CD8-positive, alpha-beta memory T cell (primary cell): ENCODE measurements around the gene TBC1D22A. TPM values are rescaled to one million over a fixed set of nuclear protein-coding genes. Genes with fewer than 3 reads are reported as not detected.

Source experiments
- CTCF ChIA-PET: fragments of 350-600 bp; sonication (Branson Sonifier 250); formaldehyde crosslinking; loops from one replicate; lab custom pipeline; 2021; ENCODE audit warnings: antibody characterized with exemption; lab: Charles Lee
- POLR2A ChIA-PET: fragments of 350-600 bp; sonication (Branson Sonifier 250); formaldehyde crosslinking; loops from one replicate; lab custom pipeline; 2021; ENCODE audit warnings: antibody characterized with exemption; lab: Charles Lee
- DNase-seq, 5 donors: peaks; one replicate each; pipeline versions ENCODE4 v3.0.0 to v3.0.0-alpha.2; 2020 to 2022; ENCODE audit warnings: mixed read lengths in 1 of 5
- H3K27ac ChIP-seq: one replicate; pipeline ENCODE4 v1.7.0; 2013; ENCODE audit warnings: low read depth, mild to moderate bottlenecking, low read length, moderate library complexity
- H3K27me3 ChIP-seq: 2 replicates; pipeline ENCODE4 v1.7.0; 2013; ENCODE audit warnings: low read length, mild to moderate bottlenecking; ENCODE audit not compliant: insufficient read depth, poor library complexity, severe bottlenecking
- H3K36me3 ChIP-seq: 2 replicates; pipeline ENCODE4 v1.7.0; 2013; ENCODE audit warnings: mild to moderate bottlenecking, low read length, moderate library complexity; ENCODE audit not compliant: insufficient read depth
- H3K4me1 ChIP-seq: 2 replicates; pipeline ENCODE4 v1.7.0; 2013; ENCODE audit warnings: mild to moderate bottlenecking, low read length, moderate library complexity; ENCODE audit not compliant: insufficient read depth
- H3K4me3 ChIP-seq: 2 replicates; pipeline ENCODE4 v1.7.0; 2013; ENCODE audit warnings: mild to moderate bottlenecking, low read length
- H3K9me3 ChIP-seq: 2 replicates; pipeline ENCODE4 v1.7.0; 2013; ENCODE audit warnings: mild to moderate bottlenecking, low read length
- H3K27ac Mint-ChIP-seq, 8 donors: one replicate each; pipeline ENCODE4 v1.8.0; 2020 to 2021; ENCODE audit warnings: mixed read lengths in 8 of 8, mild to moderate bottlenecking in 6 of 8, inconsistent platforms in 3 of 8, moderate library complexity in 3 of 8
- H3K27me3 Mint-ChIP-seq, 2 donors: one replicate each; pipeline ENCODE4 v1.8.0; 2020 to 2021; ENCODE audit warnings: mixed read lengths in 2 of 2, mild to moderate bottlenecking in 1 of 2, moderate library complexity in 1 of 2
- H3K36me3 Mint-ChIP-seq, 3 donors: one replicate each; pipeline ENCODE4 v1.8.0; 2020 to 2021; ENCODE audit warnings: mixed read lengths in 3 of 3, inconsistent platforms in 1 of 3, mild to moderate bottlenecking in 1 of 3
- H3K4me1 Mint-ChIP-seq, 3 donors: one replicate each; pipeline ENCODE4 v1.8.0; 2020 to 2021; ENCODE audit warnings: mixed read lengths in 3 of 3, inconsistent platforms in 1 of 3, mild to moderate bottlenecking in 1 of 3
- H3K4me3 Mint-ChIP-seq, 7 donors: one replicate each; pipeline ENCODE4 v1.8.0; 2020 to 2021; ENCODE audit warnings: mixed read lengths in 7 of 7, mild to moderate bottlenecking in 6 of 7, moderate library complexity in 4 of 7, inconsistent platforms in 2 of 7
- H3K9me3 Mint-ChIP-seq, 5 donors: one replicate each; pipeline ENCODE4 v1.8.0; 2020 to 2022; ENCODE audit warnings: mixed read lengths in 5 of 5, mild to moderate bottlenecking in 3 of 5, moderate library complexity in 2 of 5, inconsistent platforms in 1 of 5
- polyA plus RNA-seq: library from polyadenylated mRNA; unstranded; fragments of 300-500 nt; fragmentation: Illumina TruSeq; gene quantifications from one replicate; pipeline ENCODE4 v1.2.3, GENCODE V29; 2021
- total RNA-seq, 2 experiments: library from RNA; stranded (reverse); gene quantifications; one replicate each; pipeline ENCODE4 v1.2.3, GENCODE V29; 2021

The TBC1D22A gene
- total and polyA plus RNA-seq, 3 experiments from 2014 or later = 26.6 to 34.8 (median 34.0) TPM

DNA sequence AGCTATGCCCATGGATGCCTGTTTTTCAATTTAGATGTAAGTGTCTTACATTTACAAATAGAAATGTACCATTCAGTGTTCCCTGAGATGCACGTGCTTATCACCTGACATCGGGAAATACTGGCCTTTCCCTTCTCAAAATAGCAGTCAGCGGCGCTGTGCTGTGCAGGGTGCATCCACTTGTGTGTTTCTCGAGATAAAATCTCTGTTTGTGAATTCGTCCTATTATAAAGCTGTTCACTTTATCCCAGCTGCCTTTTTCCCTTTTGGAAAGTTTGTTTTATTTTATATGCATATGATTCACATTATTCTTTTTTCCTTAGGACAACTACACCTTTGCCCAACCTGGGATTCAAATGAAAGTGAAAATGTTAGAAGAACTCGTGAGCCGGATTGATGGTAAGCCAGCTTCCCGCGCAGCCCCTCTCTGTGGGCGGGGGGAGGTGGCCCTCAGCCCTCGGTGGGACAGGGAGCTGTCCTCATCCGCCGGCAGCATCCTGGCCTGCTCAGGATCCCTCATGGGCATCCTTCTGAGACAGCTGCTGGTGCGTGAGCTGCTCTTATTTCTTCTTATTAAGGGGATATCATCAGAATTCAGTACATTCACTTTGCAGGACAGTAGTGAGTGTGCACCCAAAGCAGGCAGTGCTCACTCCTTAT, 235.0 kb downstream of the TBC1D22A start:
- Histone ChIP-seq H3K27ac (no peak overlapping the region), H3K4me1 (no peaks in the 10 kb centered on the region), H3K36me3 (peaks cover 4% of the 10 kb centered on the region), H3K9me3 (no peaks in the 10 kb centered on the region), H3K27me3 (no peaks in the 10 kb centered on the region), H3K4me3 (no peak overlapping the region)
- Mint-ChIP-seq H3K9me3 (no peaks in the 10 kb centered on the region), H3K36me3 (peaks cover 5 to 65% (median 16%) of the 10 kb centered on the region in 3 donors), H3K4me1 (peaks cover 18 to 31% (median 19%) of the 10 kb centered on the region in 3 donors), H3K27ac (peak overlapping the region in 1 of 8 donors; percentile 63), H3K27me3 (peaks cover 0 to 1% of the 10 kb centered on the region in 2 donors), H3K4me3 (no peak overlapping the region)
- ChIA-PET CTCF (no interaction called here), POLR2A (no interaction called here)
- no peak for DNase-seq

DNA sequence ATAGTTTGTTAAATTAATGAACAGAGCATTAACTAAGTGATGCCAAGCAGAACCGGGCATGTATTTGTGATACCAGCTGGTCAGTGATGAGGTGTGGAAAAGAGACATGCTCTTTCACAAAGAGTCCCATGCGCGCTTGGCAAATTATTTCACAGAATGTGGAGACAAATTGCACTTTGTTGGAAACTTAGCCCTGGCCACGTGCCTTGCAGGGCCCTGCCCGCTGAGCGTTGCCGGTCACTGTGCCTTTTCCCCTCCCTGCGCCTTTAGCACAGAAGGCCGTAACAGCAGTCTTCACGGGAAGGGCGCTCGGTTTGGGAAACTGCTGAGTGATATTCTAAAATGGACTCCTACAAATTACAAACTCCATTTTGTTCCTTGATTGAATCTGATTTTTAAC, 235.9 kb downstream of the TBC1D22A start:
- POLR2A ChIA-PET = no interaction called here
- H3K9me3 Mint-ChIP-seq = no peaks in the 10 kb centered on the region
- H3K27ac Mint-ChIP-seq = peak overlapping the region in 1 of 8 donors; percentile 17
- no peak overlapping the region for H3K4me3 Mint-ChIP-seq
- Histone ChIP-seq H3K4me3 (no peak overlapping the region), H3K4me1 (no peaks in the 10 kb centered on the region), H3K27ac (no peak overlapping the region), H3K9me3 (no peaks in the 10 kb centered on the region), H3K27me3 (no peaks in the 10 kb centered on the region), H3K36me3 (peaks cover 4% of the 10 kb centered on the region)
- H3K36me3 Mint-ChIP-seq = peaks cover 5 to 58% (median 16%) of the 10 kb centered on the region in 3 donors
- CTCF ChIA-PET = no interaction called here
- DNase-seq = no peak
- H3K4me1 Mint-ChIP-seq = peaks cover 19 to 32% (median 19%) of the 10 kb centered on the region in 3 donors
- peaks cover 0 to 2% of the 10 kb centered on the region in 2 donors for H3K27me3 Mint-ChIP-seq

DNA sequence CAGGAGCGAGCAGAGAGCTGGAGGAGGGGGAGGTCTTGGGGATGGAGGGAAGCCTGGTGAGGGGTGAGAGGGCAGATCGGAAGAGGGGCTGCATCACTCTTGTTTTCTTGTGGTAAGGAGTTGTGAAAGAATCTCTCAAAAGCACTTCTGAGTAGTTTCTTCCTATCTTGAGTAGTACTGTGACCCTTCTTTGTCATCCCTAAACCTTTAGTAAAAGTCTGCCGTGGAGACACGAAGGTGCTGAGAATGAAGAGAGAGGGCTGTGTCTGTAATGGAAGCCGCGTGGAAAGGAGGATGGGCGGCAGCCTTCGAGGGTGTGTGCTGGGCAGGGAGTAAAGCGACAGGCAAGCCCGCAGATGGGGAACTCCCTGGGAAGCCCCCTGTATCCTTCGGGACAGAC, 237.8 kb downstream of the TBC1D22A start:
- Mint-ChIP-seq H3K36me3 (peaks cover 5 to 45% (median 16%) of the 10 kb centered on the region in 3 donors), H3K27me3 (peaks cover 0 to 2% of the 10 kb centered on the region in 2 donors), H3K9me3 (no peaks in the 10 kb centered on the region), H3K4me3 (peak overlapping the region in 1 of 7 donors; percentile 73), H3K4me1 (peaks cover 19 to 32% (median 19%) of the 10 kb centered on the region in 3 donors), H3K27ac (peak overlapping the region in 5 of 8 donors; percentile 3 to 68 (median 7))
- ChIA-PET POLR2A (no interaction called here), CTCF (no interaction called here)
- H3K4me3 ChIP-seq = no peak overlapping the region
- no peaks in the 10 kb centered on the region for H3K27me3 ChIP-seq
- H3K4me1 ChIP-seq = no peaks in the 10 kb centered on the region
- no peak for DNase-seq
- H3K27ac ChIP-seq = no peak overlapping the region
- H3K9me3 ChIP-seq = no peaks in the 10 kb centered on the region
- peaks cover 4% of the 10 kb centered on the region for H3K36me3 ChIP-seq

DNA sequence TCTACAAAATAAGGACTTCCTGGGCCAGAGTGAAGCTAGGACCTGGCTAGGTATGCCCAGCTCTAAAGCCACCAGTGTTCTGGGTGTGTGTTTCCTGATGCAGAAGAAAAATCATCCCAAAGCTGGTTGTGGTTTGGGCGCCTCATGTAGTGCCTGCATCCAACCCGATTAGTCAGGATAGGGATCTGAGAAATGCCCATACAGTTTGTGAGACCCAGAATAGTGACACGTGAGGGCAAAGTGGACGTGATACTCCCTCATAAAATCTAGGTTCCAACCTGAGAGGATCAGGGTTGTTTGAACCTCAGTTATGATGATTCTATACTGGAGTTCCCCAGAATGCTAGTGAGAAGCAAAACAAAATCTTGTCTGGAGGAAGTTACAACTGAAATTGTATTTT, 238.4 kb downstream of the TBC1D22A start:
- peaks cover 4% of the 10 kb centered on the region for H3K36me3 ChIP-seq
- H3K27me3 Mint-ChIP-seq = peaks cover 0 to 2% of the 10 kb centered on the region in 2 donors
- POLR2A ChIA-PET = no interaction called here
- H3K27ac ChIP-seq = no peak overlapping the region
- H3K27me3 ChIP-seq = no peaks in the 10 kb centered on the region
- H3K4me3 ChIP-seq = no peak overlapping the region
- H3K4me1 ChIP-seq = no peaks in the 10 kb centered on the region
- no peak overlapping the region for H3K27ac Mint-ChIP-seq
- peaks cover 19 to 32% (median 19%) of the 10 kb centered on the region in 3 donors for H3K4me1 Mint-ChIP-seq
- no peak overlapping the region for H3K4me3 Mint-ChIP-seq
- H3K9me3 Mint-ChIP-seq = no peaks in the 10 kb centered on the region
- no peak for DNase-seq
- no peaks in the 10 kb centered on the region for H3K9me3 ChIP-seq
- CTCF ChIA-PET = no interaction called here
- H3K36me3 Mint-ChIP-seq = peaks cover 5 to 39% (median 16%) of the 10 kb centered on the region in 3 donors

DNA sequence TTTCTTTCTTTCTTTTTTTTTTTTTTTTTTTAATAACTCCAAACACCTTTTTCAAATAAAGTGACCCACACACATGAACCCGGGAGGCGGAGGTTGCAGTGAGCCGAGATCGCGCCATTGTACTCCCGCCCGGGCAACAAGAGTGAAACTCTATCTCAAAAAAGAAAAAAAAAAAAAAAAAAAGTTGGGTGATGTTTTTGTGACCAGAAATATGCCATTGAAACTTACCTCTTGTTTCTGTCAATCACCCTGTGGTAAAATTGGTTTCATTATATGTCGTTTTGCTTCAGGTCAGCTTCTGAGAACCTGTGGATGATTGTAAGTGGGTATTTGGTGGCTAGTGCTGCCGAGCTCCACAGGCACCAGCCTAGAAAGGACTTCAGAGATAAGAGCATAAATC, 238.8 kb downstream of the TBC1D22A start:
- no peaks in the 10 kb centered on the region for H3K4me1 ChIP-seq
- no peaks in the 10 kb centered on the region for H3K27me3 ChIP-seq
- Mint-ChIP-seq H3K27me3 (peaks cover 0 to 2% of the 10 kb centered on the region in 2 donors), H3K27ac (no peak overlapping the region), H3K4me3 (no peak overlapping the region), H3K36me3 (peaks cover 5 to 36% (median 16%) of the 10 kb centered on the region in 3 donors), H3K4me1 (peaks cover 19 to 32% (median 19%) of the 10 kb centered on the region in 3 donors), H3K9me3 (no peaks in the 10 kb centered on the region)
- no peaks in the 10 kb centered on the region for H3K9me3 ChIP-seq
- CTCF ChIA-PET = no interaction called here
- H3K36me3 ChIP-seq = peaks cover 4% of the 10 kb centered on the region
- H3K4me3 ChIP-seq = no peak overlapping the region
- no peak for DNase-seq
- POLR2A ChIA-PET = no interaction called here
- H3K27ac ChIP-seq = no peak overlapping the region

DNA sequence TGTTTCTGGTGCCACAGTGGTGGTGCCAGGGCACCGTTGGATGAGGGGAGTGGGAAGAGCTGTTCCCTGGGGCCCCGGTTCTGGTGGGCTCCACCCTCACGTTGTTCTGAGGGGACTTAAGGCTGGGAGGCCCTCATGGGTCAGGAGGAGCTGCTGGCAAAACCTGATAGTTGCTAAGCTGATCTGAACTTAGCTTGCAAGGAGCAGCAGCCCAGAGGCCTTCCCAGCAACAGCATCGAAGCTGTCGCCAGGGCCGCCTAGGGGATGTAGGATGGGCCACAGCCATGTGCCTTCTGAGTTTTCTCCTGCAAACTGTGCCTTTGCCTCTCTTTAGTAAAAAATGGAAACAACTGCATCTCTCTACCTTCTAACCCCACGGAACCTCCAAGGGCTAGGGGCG, 240.2 kb downstream of the TBC1D22A start:
- Mint-ChIP-seq H3K36me3 (peaks cover 5 to 32% (median 11%) of the 10 kb centered on the region in 3 donors), H3K4me1 (peaks cover 15 to 34% (median 15%) of the 10 kb centered on the region in 3 donors), H3K9me3 (no peaks in the 10 kb centered on the region), H3K27me3 (peaks cover 0 to 2% of the 10 kb centered on the region in 2 donors), H3K4me3 (no peak overlapping the region), H3K27ac (no peak overlapping the region)
- DNase-seq = no peak
- Histone ChIP-seq H3K27ac (no peak overlapping the region), H3K4me3 (no peak overlapping the region), H3K27me3 (no peaks in the 10 kb centered on the region), H3K4me1 (no peaks in the 10 kb centered on the region), H3K9me3 (no peaks in the 10 kb centered on the region), H3K36me3 (no peaks in the 10 kb centered on the region)
- ChIA-PET POLR2A (no interaction called here), CTCF (no interaction called here)

DNA sequence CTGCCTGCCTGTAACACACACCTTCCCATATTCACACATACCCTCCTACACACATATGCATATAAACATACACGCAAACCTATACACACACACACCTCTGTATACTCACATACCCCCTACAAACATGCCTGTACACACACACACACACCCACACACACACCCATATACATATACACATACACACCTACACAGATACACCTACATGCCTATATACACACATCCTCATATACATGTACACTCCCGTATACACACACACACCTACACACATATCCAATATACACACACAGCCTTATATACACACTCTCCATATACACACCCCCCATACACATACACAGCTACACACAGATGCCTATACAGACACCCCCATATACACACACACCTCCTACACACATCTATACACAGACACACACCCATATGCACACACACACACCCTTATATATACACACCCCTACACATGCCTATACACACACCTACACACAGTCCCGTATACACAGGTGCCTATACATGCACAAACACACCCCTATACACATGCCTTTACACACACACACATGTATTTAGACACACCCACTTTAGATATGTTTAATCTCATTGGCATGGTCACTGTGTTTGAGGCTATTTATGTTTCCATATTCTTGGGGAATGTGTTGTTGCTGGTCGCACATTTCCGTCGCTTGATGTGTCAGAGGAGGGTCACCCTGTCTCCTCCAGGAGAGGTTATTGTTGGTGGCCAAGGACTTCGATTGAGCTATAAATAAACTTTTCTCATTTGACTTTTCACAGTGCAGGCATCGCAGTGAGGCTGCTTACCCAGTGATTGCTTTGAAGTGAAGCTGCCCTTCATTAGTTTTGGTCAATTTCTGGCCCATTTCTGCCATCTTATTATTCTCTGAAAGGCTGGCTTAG, 243.3 kb downstream of the TBC1D22A start:
- CTCF ChIA-PET = no interaction called here
- Mint-ChIP-seq H3K4me3 (no peak overlapping the region), H3K27ac (no peak overlapping the region)

GRCh38 chr22:47006433-47006832, 244.0 kb downstream of the TBC1D22A start:
- H3K36me3 Mint-ChIP-seq = peaks cover 0 to 18% (median 1%) of the 10 kb centered on the region in 3 donors
- ChIA-PET POLR2A (no interaction called here), CTCF (no interaction called here)
- DNase-seq = no peak
- H3K27ac Mint-ChIP-seq = peak overlapping the region in 1 of 8 donors; percentile 11
- no peak overlapping the region for H3K4me3 Mint-ChIP-seq
- peaks cover 0 to 2% of the 10 kb centered on the region in 2 donors for H3K27me3 Mint-ChIP-seq
- H3K27ac ChIP-seq = no peak overlapping the region
- H3K9me3 Mint-ChIP-seq = no peaks in the 10 kb centered on the region
- peaks cover 4 to 13% (median 13%) of the 10 kb centered on the region in 3 donors for H3K4me1 Mint-ChIP-seq
- no peak overlapping the region for H3K4me3 ChIP-seq
- no peaks in the 10 kb centered on the region for H3K27me3 ChIP-seq
- no peaks in the 10 kb centered on the region for H3K9me3 ChIP-seq
- H3K36me3 ChIP-seq = no peaks in the 10 kb centered on the region
- no peaks in the 10 kb centered on the region for H3K4me1 ChIP-seq

More for the DNA sequence above, 243.3 kb downstream of the TBC1D22A start:
- no peaks in the 10 kb centered on the region for H3K9me3 Mint-ChIP-seq
- Histone ChIP-seq H3K4me3 (no peak overlapping the region), H3K4me1 (no peaks in the 10 kb centered on the region), H3K27me3 (no peaks in the 10 kb centered on the region), H3K36me3 (no peaks in the 10 kb centered on the region), H3K27ac (no peak overlapping the region), H3K9me3 (no peaks in the 10 kb centered on the region)
- peaks cover 0 to 2% of the 10 kb centered on the region in 2 donors for H3K27me3 Mint-ChIP-seq
- peaks cover 0 to 17% (median 1%) of the 10 kb centered on the region in 3 donors for H3K36me3 Mint-ChIP-seq
- POLR2A ChIA-PET = no interaction called here
- peaks cover 4 to 13% (median 10%) of the 10 kb centered on the region in 3 donors for H3K4me1 Mint-ChIP-seq
- DNase-seq = no peak
